Hepatocyte (in vitro differentiated cells): ENCODE results near the gene RBM4. TPM values are rescaled to one million over a fixed set of nuclear protein-coding genes. Genes with fewer than 3 reads are reported as not detected.
"Not testable (repeated sequence)": the region's sequence is repeated elsewhere in the genome, so short reads cannot be mapped to it uniquely, and the experiment has no call there.

ENCODE experiments used
- DNase-seq: peaks from one replicate; pipeline ENCODE4 v3.0.0-alpha.2; 2016; ENCODE audit warnings: low spot score
- H2AFZ ChIP-seq: fragments of 200-600 bp; sonication (generic); 2 replicates; pipeline ENCODE4 v1.6.0; 2016; ENCODE audit warnings: antibody characterized with exemption, mild to moderate bottlenecking
- H3K27ac ChIP-seq: fragments of 200-600 bp; sonication (generic); 2 replicates; pipeline ENCODE4 v1.5.1; 2016; ENCODE audit warnings: mild to moderate bottlenecking
- H3K27me3 ChIP-seq: fragments of 200-600 bp; sonication (generic); 2 replicates; pipeline ENCODE4 v1.6.1; 2016
- H3K36me3 ChIP-seq: fragments of 200-600 bp; sonication (generic); replicated peaks from 2 replicates; pipeline ENCODE4 v1.5.1; 2016; ENCODE audit warnings: low read depth; ENCODE audit not compliant: insufficient read depth
- H3K4me1 ChIP-seq: fragments of 200-600 bp; sonication (generic); 2 replicates; pipeline ENCODE4 v1.5.1; 2016; ENCODE audit warnings: mild to moderate bottlenecking, moderate library complexity; ENCODE audit not compliant: insufficient read depth
- H3K4me2 ChIP-seq: fragments of 200-600 bp; sonication (generic); 2 replicates; pipeline ENCODE4 v1.6.0; 2016
- H3K4me3 ChIP-seq: fragments of 200-600 bp; sonication (generic); 2 replicates; pipeline ENCODE4 v1.5.1; 2016; ENCODE audit warnings: mild to moderate bottlenecking
- H3K79me2 ChIP-seq: fragments of 200-600 bp; sonication (generic); 2 replicates; pipeline ENCODE4 v1.6.0; 2017; ENCODE audit warnings: mild to moderate bottlenecking
- H3K9me2 ChIP-seq: fragments of 200-600 bp; sonication (generic); replicated peaks from 2 replicates; pipeline ENCODE4 v1.6.0; 2017; ENCODE audit warnings: mild to moderate bottlenecking; ENCODE audit not compliant: insufficient read depth
- H3K9me3 ChIP-seq: fragments of 200-600 bp; sonication (generic); 2 replicates; pipeline ENCODE4 v1.5.1; 2016; ENCODE audit warnings: low read depth, mild to moderate bottlenecking
- H4K20me1 ChIP-seq: fragments of 200-600 bp; sonication (generic); 2 replicates; pipeline ENCODE4 v1.6.0; 2016; ENCODE audit warnings: mild to moderate bottlenecking; ENCODE audit not compliant: insufficient read depth, poor library complexity, severe bottlenecking
- CTCF ChIP-seq: fragments of 200-600 bp; sonication (generic); IDR thresholded peaks from 2 replicates; pipeline ENCODE4 v1.5.1; 2016; ENCODE audit warnings: antibody characterized with exemption, mild to moderate bottlenecking; ENCODE audit not compliant: poor library complexity
- EZH2 ChIP-seq: fragments of 200-600 bp; sonication (generic); IDR thresholded peaks from 2 replicates; pipeline ENCODE4 v1.6.1; 2016; ENCODE audit warnings: antibody characterized with exemption, mild to moderate bottlenecking, borderline replicate concordance
- EZH2phosphoT487 ChIP-seq: fragments of 200-600 bp; sonication (generic); IDR thresholded peaks from one replicate; pipeline ENCODE4 v1.6.1; 2018; ENCODE audit warnings: antibody characterized with exemption, mild to moderate bottlenecking, low read depth, moderate library complexity; ENCODE audit not compliant: unreplicated experiment, severe bottlenecking
- WGBS: methylation state at CpG from one replicate; pipeline ENCODE4 v1.1.6; 2016; ENCODE audit warnings: low lambda C conversion rate; ENCODE audit errors: missing lambda C conversion rate; 5-methylcytosine and 5-hydroxymethylcytosine counted together
- polyA plus RNA-seq: library from polyadenylated mRNA; unstranded; fragments of >200 nt; fragmentation: Nextera tagmentation; extraction: Ambion mirVana; gene quantifications from 2 replicates; pipeline ENCODE4 v1.2.1, GENCODE V29; 2016
- total RNA-seq: library from RNA; depleted of rRNA; stranded (reverse); fragments of >200 nt; gene quantifications from 2 replicates; pipeline ENCODE4 v1.2.3, GENCODE V29; 2014

RBM4 gene
- total and polyA plus RNA-seq, 2 experiments from 2014 or later = 139 to 150 TPM

GRCh38 chr11:66637557-66638176 lies 836 bp upstream of the RBM4 start:
- H4K20me1 ChIP-seq = peaks cover 50% of the 10 kb centered on the region
- TF ChIP-seq CTCF (no peak), EZH2 (no peak), EZH2phosphoT487 (no peak)
- H3K79me2 ChIP-seq = peaks cover 91% of the 10 kb centered on the region
- H3K36me3 ChIP-seq = no peaks in the 10 kb centered on the region
- peak overlapping the region; percentile 72 for H3K27ac ChIP-seq
- DNase-seq = no peak
- 38% methylated on average over 12 of the region's 12 CpGs for WGBS
- H3K4me2 ChIP-seq = peak overlapping the region; percentile 70
- H3K9me2 ChIP-seq = no peaks in the 10 kb centered on the region
- H3K9me3 ChIP-seq = no peaks in the 10 kb centered on the region
- H2AFZ ChIP-seq = no peak overlapping the region
- H3K4me3 ChIP-seq = no peak overlapping the region
- no peaks in the 10 kb centered on the region for H3K27me3 ChIP-seq
- peaks cover 26% of the 10 kb centered on the region for H3K4me1 ChIP-seq

GRCh38 chr11:66639066-66639813 lies 737 bp downstream of the RBM4 start:
- Histone ChIP-seq H4K20me1 (peaks cover 57% of the 10 kb centered on the region), H2AFZ (no peak overlapping the region), H3K4me1 (peaks cover 42% of the 10 kb centered on the region), H3K4me2 (peak overlapping the region; percentile 96), H3K79me2 (peaks cover 91% of the 10 kb centered on the region), H3K9me3 (no peaks in the 10 kb centered on the region), H3K9me2 (no peaks in the 10 kb centered on the region), H3K27ac (peak overlapping the region; percentile 90), H3K27me3 (no peaks in the 10 kb centered on the region), H3K4me3 (peak overlapping the region; percentile 72), H3K36me3 (peaks cover 3% of the 10 kb centered on the region)
- 6% methylated on average over 27 of the region's 27 CpGs for WGBS
- DNase-seq = peak; percentile 60
- TF ChIP-seq CTCF = peak; percentile 13
- TF ChIP-seq EZH2phosphoT487 = no peak
- TF ChIP-seq EZH2 = no peak

- peaks cover 59% of the 10 kb centered on the region for H4K20me1 ChIP-seq
- DNase-seq, H3K36me3 ChIP-seq, H3K27ac ChIP-seq, H3K27me3 ChIP-seq, H3K9me3 ChIP-seq, H3K9me2 ChIP-seq, H2AFZ ChIP-seq: not testable (repeated sequence)
- H3K79me2 ChIP-seq = peaks cover 91% of the 10 kb centered on the region
- peak overlapping the region; percentile 96 for H3K4me2 ChIP-seq
- peak overlapping the region; percentile 47 for H3K4me3 ChIP-seq
- 49% methylated on average over 10 of the region's 10 CpGs for WGBS
- H3K4me1 ChIP-seq = peaks cover 48% of the 10 kb centered on the region
These were observed 1.4 kb downstream of the RBM4 start for GRCh38 chr11:66639814-66640340.

GRCh38 chr11:66641834-66642233 lies 3.3 kb downstream of the RBM4 start:
- H3K4me2 ChIP-seq = peak overlapping the region; percentile 96
- DNase-seq = no peak
- H3K9me2 ChIP-seq = no peaks in the 10 kb centered on the region
- TF ChIP-seq EZH2 (no peak), CTCF (no peak), EZH2phosphoT487 (no peak)
- peak overlapping the region; percentile 47 for H3K4me3 ChIP-seq
- H3K36me3 ChIP-seq = peaks cover 3% of the 10 kb centered on the region
- WGBS = 35% methylated on average over 3 of the region's 3 CpGs
- no peak overlapping the region for H2AFZ ChIP-seq
- peaks cover 91% of the 10 kb centered on the region for H3K79me2 ChIP-seq
- peaks cover 78% of the 10 kb centered on the region for H4K20me1 ChIP-seq
- H3K27me3 ChIP-seq = no peaks in the 10 kb centered on the region
- H3K4me1 ChIP-seq = peaks cover 49% of the 10 kb centered on the region
- H3K27ac ChIP-seq = no peak overlapping the region
- no peaks in the 10 kb centered on the region for H3K9me3 ChIP-seq
